Astrocyte (in vitro differentiated cells and primary cell): ENCODE results near the gene KANK4. TPM values are rescaled to one million over a fixed set of nuclear protein-coding genes. Genes with fewer than 3 reads are reported as not detected.

Experiments used
- DNase-seq: peaks from one replicate; pipeline ENCODE4 v3.0.0-alpha.2; 2010; ENCODE audit warnings: low read depth
- FAIRE-seq: peaks from 2 replicates; lab custom pipeline; 2011; peaks lifted over from hg19 to GRCh38; lab: Jason Lieb, UNC
- H2AFZ ChIP-seq: 2 replicates; pipeline ENCODE4 v1.6.0; 2012; ENCODE audit warnings: low read depth, low read length, inconsistent platforms
- H3K27ac ChIP-seq: 2 replicates; pipeline ENCODE4 v1.5.1; 2011; ENCODE audit warnings: low read depth, low read length, inconsistent platforms
- H3K27me3 ChIP-seq: 2 replicates; pipeline ENCODE4 v1.6.0; 2011; ENCODE audit warnings: low read length, inconsistent platforms; ENCODE audit not compliant: insufficient read depth
- H3K36me3 ChIP-seq: 2 replicates; pipeline ENCODE4 v1.5.1; 2011; ENCODE audit warnings: low read length, inconsistent platforms; ENCODE audit not compliant: insufficient read depth
- H3K4me1 ChIP-seq: 2 replicates; pipeline ENCODE4 v1.5.1; 2011; ENCODE audit warnings: low read length, inconsistent platforms; ENCODE audit not compliant: insufficient read depth
- H3K4me2 ChIP-seq: 2 replicates; pipeline ENCODE4 v1.6.0; 2012; ENCODE audit warnings: low read length, inconsistent platforms
- H3K4me3 ChIP-seq: 2 replicates; pipeline ENCODE4 v1.5.1; 2011; ENCODE audit warnings: low read depth, mild to moderate bottlenecking, low read length, inconsistent platforms; ENCODE audit not compliant: insufficient read depth
- H3K79me2 ChIP-seq: 2 replicates; pipeline ENCODE4 v1.6.0; 2012; ENCODE audit warnings: mild to moderate bottlenecking, low read length, inconsistent platforms; ENCODE audit not compliant: insufficient read depth
- H3K9ac ChIP-seq: 2 replicates; pipeline ENCODE4 v1.6.0; 2012; ENCODE audit warnings: mild to moderate bottlenecking, low read length, inconsistent platforms
- H3K9me3 ChIP-seq: 2 replicates; pipeline ENCODE4 v1.5.1; 2012; ENCODE audit warnings: low read depth, mild to moderate bottlenecking, low read length, inconsistent platforms; ENCODE audit not compliant: insufficient read depth
- H4K20me1 ChIP-seq: 2 replicates; pipeline ENCODE4 v1.6.0; 2012; ENCODE audit warnings: low read length, inconsistent platforms; ENCODE audit not compliant: insufficient read depth
- H3K27ac Mint-ChIP-seq: one replicate; pipeline ENCODE4 v1.8.0; 2021; ENCODE audit warnings: mild to moderate bottlenecking, mixed read lengths; ENCODE audit not compliant: unreplicated experiment
- H3K27me3 Mint-ChIP-seq: one replicate; pipeline ENCODE4 v1.8.0; 2021; ENCODE audit warnings: low read depth, mixed read lengths; ENCODE audit not compliant: unreplicated experiment
- H3K36me3 Mint-ChIP-seq: one replicate; pipeline ENCODE4 v1.8.0; 2021; ENCODE audit warnings: low read depth, mixed read lengths; ENCODE audit not compliant: unreplicated experiment
- H3K4me1 Mint-ChIP-seq: one replicate; pipeline ENCODE4 v1.8.0; 2021; ENCODE audit warnings: low read depth, mixed read lengths; ENCODE audit not compliant: unreplicated experiment
- H3K4me3 Mint-ChIP-seq: one replicate; pipeline ENCODE4 v1.8.0; 2021; ENCODE audit warnings: mild to moderate bottlenecking, moderate library complexity, mixed read lengths; ENCODE audit not compliant: unreplicated experiment
- H3K9me3 Mint-ChIP-seq: one replicate; pipeline ENCODE4 v1.8.0; 2021; ENCODE audit warnings: mild to moderate bottlenecking, mixed read lengths; ENCODE audit not compliant: unreplicated experiment
- EZH2 ChIP-seq: IDR thresholded peaks from 2 replicates; pipeline ENCODE4 v1.6.1; 2012; ENCODE audit warnings: mild to moderate bottlenecking, low read length, inconsistent platforms; ENCODE audit not compliant: insufficient read depth
- total RNA-seq: library from RNA; stranded (reverse); gene quantifications from 2 replicates; pipeline ENCODE4 v1.2.1, GENCODE V29; 2021
- TF ChIP-seq, protein P1 (sequence below): IDR thresholded peaks from 2 replicates; pipeline ENCODE4 v1.5.1; 2011; ENCODE audit warnings: low read depth, mild to moderate bottlenecking, inconsistent platforms, low read length, moderate library complexity; ENCODE audit not compliant: insufficient read depth

The KANK4 gene
- total RNA-seq, 1 donor from 2014 or later, result 8.5 TPM

DNA sequence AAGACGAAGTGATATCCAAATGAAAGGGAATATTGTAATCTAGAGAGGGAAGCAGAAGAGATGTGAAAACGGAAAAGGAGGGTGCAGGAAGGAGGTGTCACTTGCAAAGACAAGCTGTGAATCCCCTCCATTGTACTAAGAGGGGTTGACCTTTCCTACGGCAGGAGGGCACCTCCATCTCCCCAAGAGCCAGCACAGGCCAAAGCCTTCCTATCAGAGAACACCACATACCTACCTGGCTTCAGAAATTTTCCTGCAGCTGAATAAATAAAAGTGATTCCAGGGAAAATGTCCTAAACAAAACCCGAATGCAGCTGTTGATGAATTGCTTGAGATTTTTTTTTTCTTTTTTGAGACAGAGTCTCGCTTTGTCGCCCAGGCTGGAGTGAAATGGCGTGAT is 14.3 kb downstream of the KANK4 start:
- DNase-seq (no peak), FAIRE-seq (no peak)

DNA sequence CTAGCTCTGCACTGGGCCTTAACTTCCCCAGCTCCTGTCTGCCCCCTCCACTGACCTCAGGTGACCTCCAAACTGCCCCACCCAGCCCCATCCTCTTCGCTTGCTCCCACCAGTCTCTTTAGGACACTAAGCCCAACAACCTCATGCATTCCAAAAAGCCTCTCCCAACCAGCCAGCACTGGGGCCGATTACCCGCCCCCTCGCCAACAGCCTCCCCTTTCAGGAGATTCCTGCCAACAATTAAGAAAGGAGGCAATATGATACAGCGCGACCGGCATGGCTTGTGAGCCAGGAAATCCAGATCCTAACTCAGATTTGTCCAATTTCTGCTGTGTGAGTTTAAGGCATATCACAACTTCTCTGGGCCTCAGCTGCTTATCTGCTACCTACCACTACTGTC is 14.7 kb downstream of the KANK4 start:
- FAIRE-seq (no peak), DNase-seq (no peak)
- H3K4me2 ChIP-seq, result no peak overlapping the region
- H3K9me3 Mint-ChIP-seq, result peaks cover 2% of the 10 kb centered on the region
- no peaks in the 10 kb centered on the region for H4K20me1 ChIP-seq
- H3K36me3 Mint-ChIP-seq, result peaks cover 8% of the 10 kb centered on the region
- H3K27me3 Mint-ChIP-seq, result peaks cover 11% of the 10 kb centered on the region
- H3K4me1 Mint-ChIP-seq, result no peaks in the 10 kb centered on the region
- no peaks in the 10 kb centered on the region for H3K79me2 ChIP-seq
- H3K27ac Mint-ChIP-seq, result no peak overlapping the region
- H3K4me1 ChIP-seq, result peaks cover 4% of the 10 kb centered on the region
- H2AFZ ChIP-seq, result no peak overlapping the region
- TF ChIP-seq EZH2, result no peak
- TF ChIP-seq, protein P1, sequence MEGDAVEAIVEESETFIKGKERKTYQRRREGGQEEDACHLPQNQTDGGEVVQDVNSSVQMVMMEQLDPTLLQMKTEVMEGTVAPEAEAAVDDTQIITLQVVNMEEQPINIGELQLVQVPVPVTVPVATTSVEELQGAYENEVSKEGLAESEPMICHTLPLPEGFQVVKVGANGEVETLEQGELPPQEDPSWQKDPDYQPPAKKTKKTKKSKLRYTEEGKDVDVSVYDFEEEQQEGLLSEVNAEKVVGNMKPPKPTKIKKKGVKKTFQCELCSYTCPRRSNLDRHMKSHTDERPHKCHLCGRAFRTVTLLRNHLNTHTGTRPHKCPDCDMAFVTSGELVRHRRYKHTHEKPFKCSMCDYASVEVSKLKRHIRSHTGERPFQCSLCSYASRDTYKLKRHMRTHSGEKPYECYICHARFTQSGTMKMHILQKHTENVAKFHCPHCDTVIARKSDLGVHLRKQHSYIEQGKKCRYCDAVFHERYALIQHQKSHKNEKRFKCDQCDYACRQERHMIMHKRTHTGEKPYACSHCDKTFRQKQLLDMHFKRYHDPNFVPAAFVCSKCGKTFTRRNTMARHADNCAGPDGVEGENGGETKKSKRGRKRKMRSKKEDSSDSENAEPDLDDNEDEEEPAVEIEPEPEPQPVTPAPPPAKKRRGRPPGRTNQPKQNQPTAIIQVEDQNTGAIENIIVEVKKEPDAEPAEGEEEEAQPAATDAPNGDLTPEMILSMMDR, result no peak
- no peak overlapping the region for H3K27ac ChIP-seq
- peaks cover 23% of the 10 kb centered on the region for H3K27me3 ChIP-seq
- H3K9me3 ChIP-seq, result no peaks in the 10 kb centered on the region
- no peak overlapping the region for H3K4me3 ChIP-seq
- H3K36me3 ChIP-seq, result no peaks in the 10 kb centered on the region
- no peak overlapping the region for H3K9ac ChIP-seq
- no peak overlapping the region for H3K4me3 Mint-ChIP-seq

More for the DNA sequence above, 14.3 kb downstream of the KANK4 start:
- no peaks in the 10 kb centered on the region for H4K20me1 ChIP-seq
- H3K36me3 ChIP-seq, result no peaks in the 10 kb centered on the region
- peaks cover 8% of the 10 kb centered on the region for H3K36me3 Mint-ChIP-seq
- no peak overlapping the region for H3K4me3 Mint-ChIP-seq
- no peaks in the 10 kb centered on the region for H3K79me2 ChIP-seq
- H3K27me3 ChIP-seq, result peaks cover 27% of the 10 kb centered on the region
- H3K4me1 Mint-ChIP-seq, result no peaks in the 10 kb centered on the region
- peaks cover 11% of the 10 kb centered on the region for H3K27me3 Mint-ChIP-seq
- TF ChIP-seq, protein P1, result no peak
- no peak for TF ChIP-seq EZH2
- H3K9me3 Mint-ChIP-seq, result peaks cover 2% of the 10 kb centered on the region
- no peak overlapping the region for H3K4me2 ChIP-seq
- H2AFZ ChIP-seq, result no peak overlapping the region
- H3K9me3 ChIP-seq, result no peaks in the 10 kb centered on the region
- H3K4me3 ChIP-seq, result no peak overlapping the region
- peaks cover under 1% of the 10 kb centered on the region for H3K4me1 ChIP-seq
- H3K9ac ChIP-seq, result no peak overlapping the region
- no peak overlapping the region for H3K27ac ChIP-seq
- H3K27ac Mint-ChIP-seq, result no peak overlapping the region

DNA sequence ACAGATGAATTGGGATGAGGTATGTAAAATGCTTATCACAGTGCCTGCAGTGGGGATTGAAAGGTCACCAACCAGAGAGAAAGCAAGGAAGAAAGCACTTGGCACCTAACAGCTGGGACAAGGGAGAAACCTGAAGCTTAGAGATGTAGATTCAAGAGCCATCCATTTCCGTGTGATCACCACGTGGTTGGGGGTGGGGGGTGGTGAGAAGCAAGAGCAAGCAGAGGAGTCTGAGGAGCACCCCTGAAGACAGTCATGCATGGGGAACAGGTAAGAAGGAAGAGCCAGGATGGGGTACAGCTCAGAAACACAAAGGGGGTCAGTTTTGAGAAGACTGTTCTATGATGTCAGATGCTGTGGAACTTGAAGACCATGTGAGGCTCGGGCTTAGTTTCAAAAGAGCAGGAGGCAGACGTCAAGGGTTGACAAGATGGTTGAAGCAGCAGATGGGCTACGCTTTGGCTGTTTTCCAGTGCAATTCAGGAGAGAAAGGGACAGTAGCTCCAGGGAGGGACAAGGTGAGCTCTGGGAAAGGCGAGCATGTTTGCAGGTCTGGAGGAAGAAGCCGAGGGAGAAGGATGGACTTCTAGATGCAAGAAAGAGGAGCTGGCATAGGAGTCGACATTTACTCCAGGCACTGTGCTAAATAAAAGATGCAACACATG is 17.4 kb downstream of the KANK4 start:
- no peak for FAIRE-seq
- peaks cover 3% of the 10 kb centered on the region for H3K4me1 Mint-ChIP-seq

More for the DNA sequence above, 17.4 kb downstream of the KANK4 start:
- Histone ChIP-seq H3K4me3 (no peak overlapping the region), H2AFZ (no peak overlapping the region), H3K9me3 (no peaks in the 10 kb centered on the region), H3K36me3 (no peaks in the 10 kb centered on the region), H3K4me2 (no peak overlapping the region), H3K27ac (no peak overlapping the region), H3K4me1 (peaks cover 4% of the 10 kb centered on the region), H3K27me3 (peaks cover 15% of the 10 kb centered on the region), H3K9ac (no peak overlapping the region), H4K20me1 (no peaks in the 10 kb centered on the region), H3K79me2 (no peaks in the 10 kb centered on the region)
- DNase-seq, result no peak
- Mint-ChIP-seq H3K9me3 (peaks cover 2% of the 10 kb centered on the region), H3K36me3 (peaks cover 3% of the 10 kb centered on the region), H3K27ac (no peak overlapping the region), H3K4me3 (no peak overlapping the region), H3K27me3 (no peaks in the 10 kb centered on the region)
- no peak for TF ChIP-seq EZH2
- TF ChIP-seq, protein P1, result no peak
